ENCODE results near the gene SUFU. TPM values are rescaled to one million over a fixed set of nuclear protein-coding genes. Genes with fewer than 3 reads are reported as not detected.

SUFU gene
- total and polyA plus RNA-seq, 2 of the 13 experiments (the other 11 are each of a cell fraction or from before 2014, with no cell fraction given): 2.9 to 5.5 TPM

DNA sequence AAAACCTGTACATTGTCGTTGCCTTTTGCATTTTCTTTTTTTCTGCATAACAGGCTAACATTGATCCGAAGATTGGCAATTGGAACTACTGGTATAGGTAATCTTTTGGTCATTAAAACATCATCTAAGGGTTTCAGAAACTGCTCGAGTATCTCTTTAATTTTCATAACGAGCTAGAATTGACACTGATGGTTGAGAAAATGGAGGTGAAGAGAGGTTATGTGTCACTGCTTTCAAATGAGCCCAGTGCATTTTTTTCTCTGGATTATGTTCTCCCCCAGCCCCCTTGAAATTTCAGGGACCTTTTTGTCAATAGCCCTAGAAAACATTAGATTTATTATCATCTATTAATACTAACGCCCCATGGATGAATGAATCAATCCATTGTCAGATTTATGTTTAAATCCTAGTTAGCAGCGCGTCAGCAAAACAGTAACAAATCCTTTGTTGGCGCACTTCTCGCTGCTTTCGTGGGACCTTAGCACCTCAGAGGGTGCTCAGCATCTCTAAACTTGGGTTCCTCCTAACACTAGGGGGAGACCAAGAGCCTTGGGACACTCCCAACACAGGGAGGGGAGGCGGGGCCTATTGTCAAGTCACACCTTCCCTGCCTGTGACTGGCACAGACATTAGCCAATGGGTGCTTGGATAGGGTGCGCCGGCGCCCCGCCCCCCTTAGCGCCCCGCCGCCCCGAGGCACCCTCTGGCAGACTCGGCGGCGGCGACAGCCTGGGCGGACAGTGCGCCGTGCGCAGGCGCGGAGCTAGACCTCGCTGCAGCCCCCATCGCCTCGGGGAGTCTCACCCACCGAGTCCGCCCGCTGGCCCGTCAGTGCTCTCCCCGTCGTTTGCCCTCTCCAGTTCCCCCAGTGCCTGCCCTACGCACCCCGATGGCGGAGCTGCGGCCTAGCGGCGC lies at the start of gene SUFU (continued):
- TF ChIP-seq, protein P1, sequence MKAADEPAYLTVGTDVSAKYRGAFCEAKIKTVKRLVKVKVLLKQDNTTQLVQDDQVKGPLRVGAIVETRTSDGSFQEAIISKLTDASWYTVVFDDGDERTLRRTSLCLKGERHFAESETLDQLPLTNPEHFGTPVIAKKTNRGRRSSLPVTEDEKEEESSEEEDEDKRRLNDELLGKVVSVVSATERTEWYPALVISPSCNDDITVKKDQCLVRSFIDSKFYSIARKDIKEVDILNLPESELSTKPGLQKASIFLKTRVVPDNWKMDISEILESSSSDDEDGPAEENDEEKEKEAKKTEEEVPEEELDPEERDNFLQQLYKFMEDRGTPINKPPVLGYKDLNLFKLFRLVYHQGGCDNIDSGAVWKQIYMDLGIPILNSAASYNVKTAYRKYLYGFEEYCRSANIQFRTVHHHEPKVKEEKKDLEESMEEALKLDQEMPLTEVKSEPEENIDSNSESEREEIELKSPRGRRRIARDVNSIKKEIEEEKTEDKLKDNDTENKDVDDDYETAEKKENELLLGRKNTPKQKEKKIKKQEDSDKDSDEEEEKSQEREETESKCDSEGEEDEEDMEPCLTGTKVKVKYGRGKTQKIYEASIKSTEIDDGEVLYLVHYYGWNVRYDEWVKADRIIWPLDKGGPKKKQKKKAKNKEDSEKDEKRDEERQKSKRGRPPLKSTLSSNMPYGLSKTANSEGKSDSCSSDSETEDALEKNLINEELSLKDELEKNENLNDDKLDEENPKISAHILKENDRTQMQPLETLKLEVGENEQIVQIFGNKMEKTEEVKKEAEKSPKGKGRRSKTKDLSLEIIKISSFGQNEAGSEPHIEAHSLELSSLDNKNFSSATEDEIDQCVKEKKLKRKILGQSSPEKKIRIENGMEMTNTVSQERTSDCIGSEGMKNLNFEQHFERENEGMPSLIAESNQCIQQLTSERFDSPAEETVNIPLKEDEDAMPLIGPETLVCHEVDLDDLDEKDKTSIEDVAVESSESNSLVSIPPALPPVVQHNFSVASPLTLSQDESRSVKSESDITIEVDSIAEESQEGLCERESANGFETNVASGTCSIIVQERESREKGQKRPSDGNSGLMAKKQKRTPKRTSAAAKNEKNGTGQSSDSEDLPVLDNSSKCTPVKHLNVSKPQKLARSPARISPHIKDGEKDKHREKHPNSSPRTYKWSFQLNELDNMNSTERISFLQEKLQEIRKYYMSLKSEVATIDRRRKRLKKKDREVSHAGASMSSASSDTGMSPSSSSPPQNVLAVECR (CRISPR knock-in tag; IDR thresholded peaks at IDR 0.05; ENCODE audit: borderline replicate concordance): peak; percentile 46; the same call in 1 of the 2 replicates
- no peak for TF ChIP-seq ZBTB1 (CRISPR knock-in tag; IDR thresholded peaks at IDR 0.05; ENCODE audit: borderline replicate concordance)
- no peak for TF ChIP-seq ZSCAN12 (CRISPR knock-in tag; IDR thresholded peaks at IDR 0.05)
- TF ChIP-seq ZNF773 (CRISPR knock-in tag; IDR thresholded peaks at IDR 0.05; ENCODE audit: borderline replicate concordance): peak; percentile 88; the same call in 1 of the 2 replicates
- TF ChIP-seq ZNF232 (CRISPR knock-in tag; IDR thresholded peaks at IDR 0.05; ENCODE audit: borderline replicate concordance): peak; percentile 51; the same call in 1 of the 2 replicates
- TF ChIP-seq, protein P2, sequence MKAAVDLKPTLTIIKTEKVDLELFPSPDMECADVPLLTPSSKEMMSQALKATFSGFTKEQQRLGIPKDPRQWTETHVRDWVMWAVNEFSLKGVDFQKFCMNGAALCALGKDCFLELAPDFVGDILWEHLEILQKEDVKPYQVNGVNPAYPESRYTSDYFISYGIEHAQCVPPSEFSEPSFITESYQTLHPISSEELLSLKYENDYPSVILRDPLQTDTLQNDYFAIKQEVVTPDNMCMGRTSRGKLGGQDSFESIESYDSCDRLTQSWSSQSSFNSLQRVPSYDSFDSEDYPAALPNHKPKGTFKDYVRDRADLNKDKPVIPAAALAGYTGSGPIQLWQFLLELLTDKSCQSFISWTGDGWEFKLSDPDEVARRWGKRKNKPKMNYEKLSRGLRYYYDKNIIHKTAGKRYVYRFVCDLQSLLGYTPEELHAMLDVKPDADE (CRISPR knock-in tag; IDR thresholded peaks at IDR 0.05): no peak
- TF ChIP-seq KDM5B (CRISPR knock-in tag; IDR thresholded peaks at IDR 0.05; ENCODE audit: borderline replicate concordance): no peak
- TF ChIP-seq, protein P3, sequence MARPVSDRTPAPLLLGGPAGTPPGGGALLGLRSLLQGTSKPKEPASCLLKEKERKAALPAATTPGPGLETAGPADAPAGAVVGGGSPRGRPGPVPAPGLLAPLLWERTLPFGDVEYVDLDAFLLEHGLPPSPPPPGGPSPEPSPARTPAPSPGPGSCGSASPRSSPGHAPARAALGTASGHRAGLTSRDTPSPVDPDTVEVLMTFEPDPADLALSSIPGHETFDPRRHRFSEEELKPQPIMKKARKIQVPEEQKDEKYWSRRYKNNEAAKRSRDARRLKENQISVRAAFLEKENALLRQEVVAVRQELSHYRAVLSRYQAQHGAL (CRISPR knock-in tag; IDR thresholded peaks at IDR 0.05; ENCODE audit: not compliant biosample characterization): no peak
- TF ChIP-seq U2AF1 (optimal IDR thresholded peaks at IDR 0.05; ENCODE audit: low read depth, low read length): no peak
- TF ChIP-seq, protein P4, sequence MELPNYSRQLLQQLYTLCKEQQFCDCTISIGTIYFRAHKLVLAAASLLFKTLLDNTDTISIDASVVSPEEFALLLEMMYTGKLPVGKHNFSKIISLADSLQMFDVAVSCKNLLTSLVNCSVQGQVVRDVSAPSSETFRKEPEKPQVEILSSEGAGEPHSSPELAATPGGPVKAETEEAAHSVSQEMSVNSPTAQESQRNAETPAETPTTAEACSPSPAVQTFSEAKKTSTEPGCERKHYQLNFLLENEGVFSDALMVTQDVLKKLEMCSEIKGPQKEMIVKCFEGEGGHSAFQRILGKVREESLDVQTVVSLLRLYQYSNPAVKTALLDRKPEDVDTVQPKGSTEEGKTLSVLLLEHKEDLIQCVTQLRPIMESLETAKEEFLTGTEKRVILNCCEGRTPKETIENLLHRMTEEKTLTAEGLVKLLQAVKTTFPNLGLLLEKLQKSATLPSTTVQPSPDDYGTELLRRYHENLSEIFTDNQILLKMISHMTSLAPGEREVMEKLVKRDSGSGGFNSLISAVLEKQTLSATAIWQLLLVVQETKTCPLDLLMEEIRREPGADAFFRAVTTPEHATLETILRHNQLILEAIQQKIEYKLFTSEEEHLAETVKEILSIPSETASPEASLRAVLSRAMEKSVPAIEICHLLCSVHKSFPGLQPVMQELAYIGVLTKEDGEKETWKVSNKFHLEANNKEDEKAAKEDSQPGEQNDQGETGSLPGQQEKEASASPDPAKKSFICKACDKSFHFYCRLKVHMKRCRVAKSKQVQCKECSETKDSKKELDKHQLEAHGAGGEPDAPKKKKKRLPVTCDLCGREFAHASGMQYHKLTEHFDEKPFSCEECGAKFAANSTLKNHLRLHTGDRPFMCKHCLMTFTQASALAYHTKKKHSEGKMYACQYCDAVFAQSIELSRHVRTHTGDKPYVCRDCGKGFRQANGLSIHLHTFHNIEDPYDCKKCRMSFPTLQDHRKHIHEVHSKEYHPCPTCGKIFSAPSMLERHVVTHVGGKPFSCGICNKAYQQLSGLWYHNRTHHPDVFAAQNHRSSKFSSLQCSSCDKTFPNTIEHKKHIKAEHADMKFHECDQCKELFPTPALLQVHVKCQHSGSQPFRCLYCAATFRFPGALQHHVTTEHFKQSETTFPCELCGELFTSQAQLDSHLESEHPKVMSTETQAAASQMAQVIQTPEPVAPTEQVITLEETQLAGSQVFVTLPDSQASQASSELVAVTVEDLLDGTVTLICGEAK (IDR thresholded peaks at IDR 0.05): no peak
- TF ChIP-seq, protein P4 (CRISPR knock-in tag; IDR thresholded peaks at IDR 0.05): no peak
- no peak for TF ChIP-seq ZSCAN30 (CRISPR knock-in tag; IDR thresholded peaks at IDR 0.05)

Measured in HepG2 (cell line).